Thymus (tissue), 11 donors: ENCODE data around the gene LLCFC1. TPM values are rescaled to one million over a fixed set of nuclear protein-coding genes. Genes with fewer than 3 reads are reported as not detected.

Source experiments
- DNase-seq, 9 donors: peaks; one replicate each; pipeline ENCODE4 v3.0.0-alpha.2; 2013; ENCODE audit warnings: low spot score in 9 of 9, low read depth in 6 of 9, missing footprints in 1 of 9
- H3K27ac ChIP-seq, 2 donors: one replicate each; pipeline ENCODE4 v1.5.1; 2013; ENCODE audit warnings: control low read depth in 1 of 2, low read depth in 1 of 2, low read length in 1 of 2, mild to moderate bottlenecking in 1 of 2, moderate library complexity in 1 of 2
- H3K27me3 ChIP-seq, 2 donors: one replicate each; pipeline ENCODE4 v1.5.1; 2013; ENCODE audit warnings: low read length in 1 of 2; ENCODE audit not compliant: control insufficient read depth in 2 of 2, insufficient read depth in 1 of 2
- H3K36me3 ChIP-seq, 2 donors: one replicate each; pipeline ENCODE4 v1.5.1; 2013; ENCODE audit warnings: low read length in 1 of 2, mild to moderate bottlenecking in 1 of 2, moderate library complexity in 1 of 2; ENCODE audit not compliant: control insufficient read depth in 2 of 2, insufficient read depth in 2 of 2
- H3K4me1 ChIP-seq, 2 donors: one replicate each; pipeline ENCODE4 v1.5.1; 2013; ENCODE audit warnings: low read length in 2 of 2; ENCODE audit not compliant: control insufficient read depth in 2 of 2, insufficient read depth in 2 of 2
- H3K4me3 ChIP-seq, 2 donors: one replicate each; pipeline ENCODE4 v1.5.1; 2013; ENCODE audit warnings: low read length in 2 of 2, control low read depth in 1 of 2, mild to moderate bottlenecking in 1 of 2
- H3K9me3 ChIP-seq, 2 donors: one replicate each; pipeline ENCODE4 v1.5.1; 2013; ENCODE audit warnings: low read length in 1 of 2, mild to moderate bottlenecking in 1 of 2; ENCODE audit not compliant: control insufficient read depth in 2 of 2, insufficient read depth in 1 of 2
- WGBS: extraction: QIAGEN DNeasy Blood & Tissue Kit; methylation state at CpG from one replicate; pipeline ENCODE4 v1.1.7; 2013; 5-methylcytosine and 5-hydroxymethylcytosine counted together
- polyA plus RNA-seq: library from polyadenylated mRNA; stranded (reverse); fragments of 200-250 nt; gene quantifications from one replicate; pipeline ENCODE4 v1.2.3, GENCODE V29; 2013
- total RNA-seq: library from RNA; stranded (reverse); fragments of 120-200 nt; gene quantifications from one replicate; pipeline ENCODE4 v1.2.4, GENCODE V29; 2013
- donor health status: healthy.

Gene LLCFC1
- total and polyA plus RNA-seq, 2 donors, result not detected

DNA sequence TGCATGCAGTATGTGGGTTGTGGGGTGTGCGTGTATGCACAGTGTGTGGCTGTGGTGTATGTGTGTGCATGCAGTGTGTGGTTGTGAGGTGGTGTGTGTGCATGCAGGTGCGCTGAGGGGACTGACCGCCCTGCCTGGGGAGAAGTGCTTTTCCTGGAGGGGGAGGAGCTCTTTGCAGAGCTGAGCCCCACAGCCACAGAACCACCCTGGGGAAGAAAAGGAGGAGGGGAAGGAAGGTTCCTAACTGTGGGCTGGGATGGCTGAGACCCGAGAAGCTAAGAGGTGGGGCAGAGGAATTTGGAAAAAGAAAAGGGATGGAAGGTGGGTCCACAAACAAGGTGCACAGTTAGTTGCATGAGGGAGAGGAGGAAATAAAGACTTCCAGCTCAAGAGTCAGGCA, 5.7 kb upstream of the LLCFC1 start, which contains the start of gene TRPV5:
TSS of gene TRPV5 (minus strand) at position 123 of the 400 bp plus-strand sequence. CDS start 287 bp downstream, outside the sequence.
- Histone ChIP-seq H3K4me1 (peaks cover 0 to 26% of the 10 kb centered on the region in 2 donors), H3K9me3 (no peaks in the 10 kb centered on the region), H3K36me3 (no peaks in the 10 kb centered on the region), H3K27ac (no peak within 1 kb of the TSS), H3K4me3 (no peak within 1 kb of the TSS), H3K27me3 (no peaks in the 10 kb centered on the region)
- peak in 4 of 9 donors; percentile 9 to 35 (median 12) for DNase-seq
- whole genome bisulfite sequencing, result 34% methylated on average over 4 of the region's 4 CpGs

DNA sequence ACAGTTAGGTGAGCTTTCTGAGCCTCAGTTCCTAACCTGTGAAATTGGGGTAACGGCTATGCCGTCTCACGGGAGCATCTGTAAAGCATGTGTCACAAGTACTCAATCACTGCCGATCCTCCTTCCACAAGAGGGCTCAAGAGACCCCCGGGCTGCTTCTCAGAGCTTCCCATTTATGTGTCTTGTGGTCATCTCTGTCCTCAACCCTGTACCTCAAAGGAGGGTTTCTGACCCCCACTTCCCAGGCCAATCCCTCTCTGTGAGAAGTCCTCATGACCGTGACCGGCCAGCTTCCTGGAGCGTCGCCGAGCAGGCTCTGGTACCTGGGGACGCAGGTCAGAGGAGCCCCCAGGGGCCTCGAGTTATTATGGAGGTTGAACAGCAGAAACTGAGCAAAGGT, 5.2 kb upstream of the LLCFC1 start:
- Histone ChIP-seq H3K4me3 (no peak overlapping the region), H3K27ac (no peak overlapping the region), H3K9me3 (no peaks in the 10 kb centered on the region), H3K36me3 (no peaks in the 10 kb centered on the region), H3K27me3 (no peaks in the 10 kb centered on the region), H3K4me1 (peaks cover 0 to 26% of the 10 kb centered on the region in 2 donors)
- WGBS, result 91% methylated on average over 12 of the region's 12 CpGs
- no peak for DNase-seq

- Histone ChIP-seq H3K36me3 (no peaks in the 10 kb centered on the region), H3K27me3 (no peaks in the 10 kb centered on the region), H3K4me3 (no peak overlapping the region), H3K27ac (no peak overlapping the region), H3K9me3 (no peaks in the 10 kb centered on the region), H3K4me1 (peaks cover 0 to 26% of the 10 kb centered on the region in 2 donors)
- no peak for DNase-seq
- WGBS, result 66% methylated on average over 12 of the region's 12 CpGs
Observed at GRCh38 chr7:142935941-142936565, 3.2 kb upstream of the LLCFC1 start.

DNA sequence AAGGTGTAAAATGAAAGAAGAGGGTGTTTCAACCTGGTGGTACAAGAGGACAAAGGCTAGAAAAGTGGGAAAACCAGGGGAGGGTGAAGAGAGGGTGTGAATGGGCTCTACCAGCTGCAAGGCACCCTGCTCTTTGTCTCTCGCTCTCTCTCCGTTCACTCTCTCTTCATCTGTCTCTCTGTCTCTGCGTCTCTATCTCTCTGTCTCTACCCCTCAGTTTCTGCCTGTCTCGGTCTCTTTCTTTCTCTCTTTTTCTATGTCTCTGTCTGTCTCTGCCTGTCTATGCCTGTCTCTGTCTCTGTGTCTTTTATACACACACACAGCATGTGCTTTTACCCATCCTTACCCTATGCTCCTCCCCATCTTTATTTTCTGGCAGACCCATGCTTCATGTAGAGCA, 673 bp upstream of the LLCFC1 start:
- no peaks in the 10 kb centered on the region for H3K9me3 ChIP-seq
- no peak for DNase-seq
- H3K4me3 ChIP-seq, result no peak overlapping the region
- over 99% methylated on average over 4 of the region's 4 CpGs for WGBS
- H3K27me3 ChIP-seq, result no peaks in the 10 kb centered on the region
- no peak overlapping the region for H3K27ac ChIP-seq
- H3K4me1 ChIP-seq, result peaks cover 0 to 15% of the 10 kb centered on the region in 2 donors
- no peaks in the 10 kb centered on the region for H3K36me3 ChIP-seq

DNA sequence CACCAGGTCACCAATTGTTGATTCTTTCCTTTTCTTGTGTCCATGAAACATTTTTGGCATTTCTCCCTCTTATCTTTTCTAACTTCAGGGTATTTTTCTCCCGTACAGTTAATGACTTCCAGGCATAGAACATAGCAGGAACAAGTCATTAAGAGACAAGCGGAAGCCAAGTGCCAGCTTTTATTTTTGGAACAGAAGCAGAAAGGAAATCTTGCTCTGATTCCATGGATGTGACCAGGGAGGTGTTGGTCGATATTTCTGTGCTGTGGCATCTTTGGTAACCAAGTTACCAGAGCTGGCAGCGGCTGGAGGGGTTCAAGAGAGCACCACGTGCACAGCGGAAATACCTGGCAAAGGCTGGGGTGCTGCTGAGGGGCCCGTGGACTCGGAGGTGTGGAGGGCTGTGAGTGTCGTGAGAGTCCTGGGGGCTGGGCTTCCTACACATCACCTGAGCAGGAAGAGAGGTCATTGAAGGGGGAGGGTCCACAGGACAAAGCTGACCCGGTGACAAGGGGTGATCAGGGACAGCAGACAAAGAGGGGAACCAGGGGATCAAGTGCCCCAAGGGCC, 1.8 kb downstream of the LLCFC1 start:
- DNase-seq, result no peak

GRCh38 chr7:142941541-142941940, 2.3 kb downstream of the LLCFC1 start:
- no peak for DNase-seq
- Histone ChIP-seq H3K4me3 (no peak overlapping the region), H3K4me1 (peaks cover 0 to under 1% of the 10 kb centered on the region in 2 donors), H3K27ac (no peak overlapping the region), H3K9me3 (no peaks in the 10 kb centered on the region), H3K27me3 (no peaks in the 10 kb centered on the region), H3K36me3 (no peaks in the 10 kb centered on the region)
- 97% methylated on average over 7 of the region's 7 CpGs for WGBS

More for the DNA sequence above, 1.8 kb downstream of the LLCFC1 start:
- H3K36me3 ChIP-seq, result no peaks in the 10 kb centered on the region
- H3K4me3 ChIP-seq, result no peak overlapping the region
- no peaks in the 10 kb centered on the region for H3K27me3 ChIP-seq
- 81% methylated on average over 10 of the region's 10 CpGs for WGBS
- peaks cover 0 to 5% of the 10 kb centered on the region in 2 donors for H3K4me1 ChIP-seq
- H3K27ac ChIP-seq, result no peak overlapping the region
- H3K9me3 ChIP-seq, result no peaks in the 10 kb centered on the region

GRCh38 chr7:142942746-142943145, 3.5 kb downstream of the LLCFC1 start:
- Histone ChIP-seq H3K9me3 (no peaks in the 10 kb centered on the region), H3K4me3 (no peak overlapping the region), H3K27me3 (no peaks in the 10 kb centered on the region), H3K36me3 (no peaks in the 10 kb centered on the region), H3K4me1 (no peaks in the 10 kb centered on the region), H3K27ac (no peak overlapping the region)
- 98% methylated on average over 6 of the region's 6 CpGs for WGBS
- no peak for DNase-seq

GRCh38 chr7:142943706-142944268, 4.5 kb downstream of the LLCFC1 start:
- H3K4me1 ChIP-seq, result no peaks in the 10 kb centered on the region
- 95% methylated on average over 7 of the region's 7 CpGs for WGBS
- no peak overlapping the region for H3K27ac ChIP-seq
- no peaks in the 10 kb centered on the region for H3K27me3 ChIP-seq
- no peaks in the 10 kb centered on the region for H3K9me3 ChIP-seq
- no peak overlapping the region for H3K4me3 ChIP-seq
- no peaks in the 10 kb centered on the region for H3K36me3 ChIP-seq
- no peak for DNase-seq

GRCh38 chr7:142945001-142945400, 5.7 kb downstream of the LLCFC1 start:
- Histone ChIP-seq H3K27ac (no peak overlapping the region), H3K4me3 (no peak overlapping the region), H3K27me3 (no peaks in the 10 kb centered on the region), H3K4me1 (no peaks in the 10 kb centered on the region), H3K36me3 (no peaks in the 10 kb centered on the region), H3K9me3 (no peaks in the 10 kb centered on the region)
- DNase-seq, result no peak
- WGBS, result 89% methylated on average over 3 of the region's 3 CpGs
